OCI-LY1 (cell line): ENCODE data around the gene RALGPS2.

Experiments used
- H2AFZ ChIP-seq: fragments of 200-600 bp; sonication (generic), shearing (Covaris generic); 2 replicates; pipeline ENCODE4 v1.6.0; 2014; ENCODE audit warnings: antibody characterized with exemption, mild to moderate bottlenecking, low read length
- H3F3A ChIP-seq: fragments of 200-600 bp; sonication (generic), shearing (Covaris generic); 2 replicates; pipeline ENCODE4 v1.6.0; 2014; ENCODE audit warnings: mild to moderate bottlenecking, antibody characterized with exemption, low read length, moderate library complexity; ENCODE audit not compliant: insufficient read depth
- H3K27ac ChIP-seq: fragments of 200-600 bp; sonication (generic); 2 replicates; pipeline ENCODE4 v1.5.1; 2014; ENCODE audit warnings: low read length, mixed run types, mild to moderate bottlenecking, low read depth; ENCODE audit not compliant: poor library complexity, severe bottlenecking
- H3K27me3 ChIP-seq: fragments of 200-600 bp; sonication (generic); 2 replicates; pipeline ENCODE4 v1.6.0; 2014; ENCODE audit warnings: antibody characterized with exemption, mild to moderate bottlenecking, low read length, moderate library complexity; ENCODE audit not compliant: insufficient read depth
- H3K36me3 ChIP-seq: fragments of 200-600 bp; sonication (generic); 2 replicates; pipeline ENCODE4 v1.6.1; 2014; ENCODE audit warnings: mild to moderate bottlenecking, antibody characterized with exemption, low read length, moderate library complexity, mixed read lengths; ENCODE audit not compliant: insufficient read depth
- H3K4me1 ChIP-seq: fragments of 200-600 bp; sonication (generic); 2 replicates; pipeline ENCODE4 v1.5.1; 2014; ENCODE audit warnings: mild to moderate bottlenecking, low read length, moderate library complexity; ENCODE audit not compliant: insufficient read depth, severe bottlenecking
- H3K4me2 ChIP-seq: fragments of 200-600 bp; sonication (generic), shearing (Covaris generic); 2 replicates; pipeline ENCODE4 v1.6.1; 2014; ENCODE audit warnings: low read length
- H3K4me3 ChIP-seq: fragments of 200-600 bp; sonication (generic); 2 replicates; pipeline ENCODE4 v1.5.1; 2014; ENCODE audit warnings: low read length, low read depth, mild to moderate bottlenecking, mixed read lengths; ENCODE audit not compliant: poor library complexity, severe bottlenecking
- H3K79me2 ChIP-seq: fragments of 200-600 bp; shearing (Covaris generic); 2 replicates; pipeline ENCODE4 v1.6.1; 2016; ENCODE audit warnings: mixed run types, low read length, mixed read lengths; ENCODE audit not compliant: insufficient read depth
- H3K9ac ChIP-seq: fragments of 200-600 bp; sonication (generic), shearing (Covaris generic); 2 replicates; pipeline ENCODE4 v1.6.1; 2014; ENCODE audit warnings: mild to moderate bottlenecking, low read length, mixed read lengths
- H3K9me2 ChIP-seq: fragments of 200-600 bp; sonication (generic), shearing (Covaris generic); 2 replicates; pipeline ENCODE4 v1.6.1; 2014; ENCODE audit warnings: low read depth, mild to moderate bottlenecking, low read length, mixed read lengths
- H3K9me3 ChIP-seq: fragments of 200-600 bp; shearing (Covaris generic); 2 replicates; pipeline ENCODE4 v1.6.1; 2014; ENCODE audit warnings: low read length, mixed read lengths
- H4K20me1 ChIP-seq: fragments of 200-600 bp; sonication (generic), shearing (Covaris generic); 2 replicates; pipeline ENCODE4 v1.6.0; 2016; ENCODE audit warnings: mild to moderate bottlenecking, low read length; ENCODE audit not compliant: insufficient read depth
- EZH2 ChIP-seq: fragments of 200-600 bp; sonication (generic), shearing (Covaris generic); IDR thresholded peaks from 2 replicates; pipeline ENCODE4 v1.8.0; 2017; ENCODE audit warnings: borderline replicate concordance, mixed run types, mild to moderate bottlenecking, antibody characterized with exemption, low read length, moderate library complexity, mixed read lengths
- TF ChIP-seq, protein P1 (sequence below): fragments of 200-600 bp; sonication (generic), shearing (Covaris generic); IDR thresholded peaks from 2 replicates; pipeline ENCODE4 v1.5.1; 2017; ENCODE audit warnings: mild to moderate bottlenecking, antibody characterized with exemption, low read length, moderate library complexity, mixed read lengths

RALGPS2 gene

DNA sequence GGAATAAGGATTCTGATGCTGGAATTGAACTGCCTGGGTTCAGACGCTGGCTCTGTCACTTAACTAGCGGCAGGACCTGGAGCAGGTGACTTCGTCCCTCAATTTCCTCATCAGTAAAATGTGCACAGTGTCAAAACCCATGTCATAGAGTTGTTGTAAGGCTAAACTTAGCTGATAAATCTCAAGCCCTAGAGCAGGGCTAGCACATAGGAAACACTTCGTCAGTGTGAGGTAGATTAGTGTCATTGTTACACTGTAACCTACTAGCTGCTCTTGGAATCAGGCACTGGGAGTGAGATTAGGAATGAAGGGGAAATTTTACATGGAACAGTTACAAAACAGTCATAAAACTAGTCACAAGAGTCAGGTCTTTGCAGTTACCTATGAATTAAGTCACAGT is 202.0 kb downstream of the RALGPS2 start:
- H3K4me1 ChIP-seq, result peaks cover 17% of the 10 kb centered on the region
- H3K9ac ChIP-seq, result no peak overlapping the region
- H3K36me3 ChIP-seq, result peaks cover 35% of the 10 kb centered on the region
- H3K4me2 ChIP-seq, result no peak overlapping the region
- no peak overlapping the region for H3K27ac ChIP-seq
- H3F3A ChIP-seq, result no peaks in the 10 kb centered on the region
- no peaks in the 10 kb centered on the region for H3K9me2 ChIP-seq
- H3K79me2 ChIP-seq, result no peaks in the 10 kb centered on the region
- H4K20me1 ChIP-seq, result no peaks in the 10 kb centered on the region
- no peak overlapping the region for H3K4me3 ChIP-seq
- TF ChIP-seq EZH2, result no peak
- TF ChIP-seq, protein P1, sequence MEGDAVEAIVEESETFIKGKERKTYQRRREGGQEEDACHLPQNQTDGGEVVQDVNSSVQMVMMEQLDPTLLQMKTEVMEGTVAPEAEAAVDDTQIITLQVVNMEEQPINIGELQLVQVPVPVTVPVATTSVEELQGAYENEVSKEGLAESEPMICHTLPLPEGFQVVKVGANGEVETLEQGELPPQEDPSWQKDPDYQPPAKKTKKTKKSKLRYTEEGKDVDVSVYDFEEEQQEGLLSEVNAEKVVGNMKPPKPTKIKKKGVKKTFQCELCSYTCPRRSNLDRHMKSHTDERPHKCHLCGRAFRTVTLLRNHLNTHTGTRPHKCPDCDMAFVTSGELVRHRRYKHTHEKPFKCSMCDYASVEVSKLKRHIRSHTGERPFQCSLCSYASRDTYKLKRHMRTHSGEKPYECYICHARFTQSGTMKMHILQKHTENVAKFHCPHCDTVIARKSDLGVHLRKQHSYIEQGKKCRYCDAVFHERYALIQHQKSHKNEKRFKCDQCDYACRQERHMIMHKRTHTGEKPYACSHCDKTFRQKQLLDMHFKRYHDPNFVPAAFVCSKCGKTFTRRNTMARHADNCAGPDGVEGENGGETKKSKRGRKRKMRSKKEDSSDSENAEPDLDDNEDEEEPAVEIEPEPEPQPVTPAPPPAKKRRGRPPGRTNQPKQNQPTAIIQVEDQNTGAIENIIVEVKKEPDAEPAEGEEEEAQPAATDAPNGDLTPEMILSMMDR, result no peak
- no peaks in the 10 kb centered on the region for H3K27me3 ChIP-seq
- no peak overlapping the region for H2AFZ ChIP-seq
- H3K9me3 ChIP-seq, result no peaks in the 10 kb centered on the region

DNA sequence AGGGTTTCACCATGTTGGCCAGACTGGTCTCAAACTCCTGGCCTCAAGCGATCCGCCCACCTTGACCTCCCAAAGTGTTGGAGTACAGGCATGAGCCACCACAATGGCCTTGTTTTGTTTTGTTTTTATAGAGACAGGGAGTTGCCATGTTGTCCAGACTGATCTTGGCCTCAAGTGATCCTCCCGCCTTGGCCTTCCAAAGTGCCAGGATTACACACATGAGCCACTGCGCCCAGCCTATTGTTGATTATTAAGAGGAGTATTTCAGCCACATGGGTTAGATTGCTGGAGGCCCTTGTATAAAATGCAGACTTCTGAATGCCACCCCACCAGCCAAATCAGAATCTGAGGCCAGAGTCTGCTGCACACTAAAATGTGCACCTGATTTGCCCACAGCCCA is 203.0 kb downstream of the RALGPS2 start:
- H3K27ac ChIP-seq, result no peak overlapping the region
- H3F3A ChIP-seq, result no peaks in the 10 kb centered on the region
- no peak overlapping the region for H3K4me3 ChIP-seq
- no peak overlapping the region for H3K4me2 ChIP-seq
- H3K9ac ChIP-seq, result no peak overlapping the region
- no peaks in the 10 kb centered on the region for H3K9me2 ChIP-seq
- H4K20me1 ChIP-seq, result no peaks in the 10 kb centered on the region
- H3K79me2 ChIP-seq, result no peaks in the 10 kb centered on the region
- no peaks in the 10 kb centered on the region for H3K9me3 ChIP-seq
- TF ChIP-seq, protein P1, result no peak
- TF ChIP-seq EZH2, result no peak
- H3K4me1 ChIP-seq, result peaks cover 25% of the 10 kb centered on the region
- H2AFZ ChIP-seq, result no peak overlapping the region
- peaks cover 25% of the 10 kb centered on the region for H3K36me3 ChIP-seq
- H3K27me3 ChIP-seq, result no peaks in the 10 kb centered on the region

DNA sequence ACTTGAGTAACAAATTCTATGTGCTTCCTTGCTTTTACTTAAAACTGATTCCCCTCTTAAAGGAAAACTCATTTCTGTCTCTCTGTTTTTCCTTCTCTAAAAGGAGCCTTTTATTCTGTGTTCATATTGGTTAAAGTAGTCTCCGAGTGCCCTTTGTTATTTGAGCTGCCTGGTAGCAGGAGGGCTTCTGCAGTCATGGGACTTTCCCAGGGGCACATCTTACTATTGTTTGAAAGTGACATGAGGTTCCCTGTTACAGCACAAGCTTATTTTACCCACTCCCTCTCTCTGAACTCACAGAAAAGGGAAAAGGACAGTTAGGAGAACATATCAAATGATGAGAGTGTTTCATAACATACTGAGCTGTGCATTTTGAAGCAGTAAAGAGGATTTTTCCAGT is 203.9 kb downstream of the RALGPS2 start:
- TF ChIP-seq, protein P1, result no peak
- no peak for TF ChIP-seq EZH2
- Histone ChIP-seq H4K20me1 (no peaks in the 10 kb centered on the region), H3K9me2 (no peaks in the 10 kb centered on the region), H3K4me2 (no peak overlapping the region), H3F3A (no peaks in the 10 kb centered on the region), H3K79me2 (no peaks in the 10 kb centered on the region), H3K4me1 (peaks cover 29% of the 10 kb centered on the region), H3K9me3 (no peaks in the 10 kb centered on the region), H3K9ac (no peak overlapping the region), H2AFZ (no peak overlapping the region), H3K36me3 (peaks cover 16% of the 10 kb centered on the region), H3K4me3 (no peak overlapping the region), H3K27me3 (no peaks in the 10 kb centered on the region), H3K27ac (peak overlapping the region; percentile 21)
